ENCODE measurements around the gene OLR1. TPM values are rescaled to one million over a fixed set of nuclear protein-coding genes. Genes with fewer than 3 reads are reported as not detected.

OLR1 gene
- total RNA-seq, 1 experiment from 2014 or later, result 0.74 TPM

DNA sequence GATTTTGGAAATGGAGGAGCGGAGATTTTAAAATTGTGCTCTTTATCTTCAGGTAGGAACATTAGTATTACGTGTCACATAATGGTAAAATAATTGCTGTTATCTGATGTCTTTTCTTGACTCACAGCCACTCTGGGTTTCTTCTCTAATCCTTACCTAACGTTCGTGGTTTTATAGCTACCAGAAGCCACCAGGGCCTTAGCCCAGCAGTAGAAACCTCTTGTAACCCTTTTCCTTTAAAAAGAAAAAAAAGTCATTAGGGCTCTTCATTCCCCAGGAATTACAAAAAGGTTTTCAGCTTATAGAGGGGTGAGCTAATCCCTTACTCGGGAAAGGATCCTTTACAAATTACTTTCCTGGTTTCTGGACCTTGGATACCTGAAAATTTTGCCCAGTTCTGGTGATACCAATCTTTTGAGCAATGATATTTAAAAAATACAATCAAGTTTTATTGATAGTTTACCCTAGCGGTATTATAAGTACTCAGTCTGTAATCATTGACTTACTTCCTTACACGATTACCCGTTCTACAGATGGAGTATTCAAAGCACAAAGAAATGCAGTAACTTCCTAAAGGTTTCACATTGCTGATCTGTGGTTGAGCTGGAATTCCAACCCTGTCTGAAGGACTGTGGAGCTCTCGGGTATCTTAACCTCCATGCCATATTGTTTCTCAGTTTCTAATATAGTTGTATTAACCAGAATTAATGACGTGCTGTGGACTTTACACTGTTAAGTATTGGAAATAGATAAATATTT, 42.4 kb upstream of the OLR1 start:
- in situ Hi-C loops (cut with HindIII; ENCODE audit: low pct_unique_long_range_greater_than_20kb, low sequenced_read_pairs), result no loop called here
- CTCF ChIA-PET, result no interaction called here
- POLR2A ChIA-PET, result interaction anchor here (0.6 kb wide), 1 partner anchor 231 kb away, joined by 11 read pairs; no protein-coding TSS in a partner anchor
- H3K36me3 ChIP-seq (ENCODE audit: control insufficient read depth, insufficient read depth, low read length), result peaks cover 7% of the 10 kb centered on the region; the same call in 1 of the 2 replicates
- TF ChIP-seq, protein P1, sequence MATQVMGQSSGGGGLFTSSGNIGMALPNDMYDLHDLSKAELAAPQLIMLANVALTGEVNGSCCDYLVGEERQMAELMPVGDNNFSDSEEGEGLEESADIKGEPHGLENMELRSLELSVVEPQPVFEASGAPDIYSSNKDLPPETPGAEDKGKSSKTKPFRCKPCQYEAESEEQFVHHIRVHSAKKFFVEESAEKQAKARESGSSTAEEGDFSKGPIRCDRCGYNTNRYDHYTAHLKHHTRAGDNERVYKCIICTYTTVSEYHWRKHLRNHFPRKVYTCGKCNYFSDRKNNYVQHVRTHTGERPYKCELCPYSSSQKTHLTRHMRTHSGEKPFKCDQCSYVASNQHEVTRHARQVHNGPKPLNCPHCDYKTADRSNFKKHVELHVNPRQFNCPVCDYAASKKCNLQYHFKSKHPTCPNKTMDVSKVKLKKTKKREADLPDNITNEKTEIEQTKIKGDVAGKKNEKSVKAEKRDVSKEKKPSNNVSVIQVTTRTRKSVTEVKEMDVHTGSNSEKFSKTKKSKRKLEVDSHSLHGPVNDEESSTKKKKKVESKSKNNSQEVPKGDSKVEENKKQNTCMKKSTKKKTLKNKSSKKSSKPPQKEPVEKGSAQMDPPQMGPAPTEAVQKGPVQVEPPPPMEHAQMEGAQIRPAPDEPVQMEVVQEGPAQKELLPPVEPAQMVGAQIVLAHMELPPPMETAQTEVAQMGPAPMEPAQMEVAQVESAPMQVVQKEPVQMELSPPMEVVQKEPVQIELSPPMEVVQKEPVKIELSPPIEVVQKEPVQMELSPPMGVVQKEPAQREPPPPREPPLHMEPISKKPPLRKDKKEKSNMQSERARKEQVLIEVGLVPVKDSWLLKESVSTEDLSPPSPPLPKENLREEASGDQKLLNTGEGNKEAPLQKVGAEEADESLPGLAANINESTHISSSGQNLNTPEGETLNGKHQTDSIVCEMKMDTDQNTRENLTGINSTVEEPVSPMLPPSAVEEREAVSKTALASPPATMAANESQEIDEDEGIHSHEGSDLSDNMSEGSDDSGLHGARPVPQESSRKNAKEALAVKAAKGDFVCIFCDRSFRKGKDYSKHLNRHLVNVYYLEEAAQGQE (IDR thresholded peaks at IDR 0.05; ENCODE audit: insufficient read depth in 1 of 2, low read depth in 2 of 2, low read length in 1 of 2), result no peak
- no peak for TF ChIP-seq TCF7L2 (IDR thresholded peaks at IDR 0.05; ENCODE audit: low read depth, low read length)
- TF ChIP-seq, protein P2, sequence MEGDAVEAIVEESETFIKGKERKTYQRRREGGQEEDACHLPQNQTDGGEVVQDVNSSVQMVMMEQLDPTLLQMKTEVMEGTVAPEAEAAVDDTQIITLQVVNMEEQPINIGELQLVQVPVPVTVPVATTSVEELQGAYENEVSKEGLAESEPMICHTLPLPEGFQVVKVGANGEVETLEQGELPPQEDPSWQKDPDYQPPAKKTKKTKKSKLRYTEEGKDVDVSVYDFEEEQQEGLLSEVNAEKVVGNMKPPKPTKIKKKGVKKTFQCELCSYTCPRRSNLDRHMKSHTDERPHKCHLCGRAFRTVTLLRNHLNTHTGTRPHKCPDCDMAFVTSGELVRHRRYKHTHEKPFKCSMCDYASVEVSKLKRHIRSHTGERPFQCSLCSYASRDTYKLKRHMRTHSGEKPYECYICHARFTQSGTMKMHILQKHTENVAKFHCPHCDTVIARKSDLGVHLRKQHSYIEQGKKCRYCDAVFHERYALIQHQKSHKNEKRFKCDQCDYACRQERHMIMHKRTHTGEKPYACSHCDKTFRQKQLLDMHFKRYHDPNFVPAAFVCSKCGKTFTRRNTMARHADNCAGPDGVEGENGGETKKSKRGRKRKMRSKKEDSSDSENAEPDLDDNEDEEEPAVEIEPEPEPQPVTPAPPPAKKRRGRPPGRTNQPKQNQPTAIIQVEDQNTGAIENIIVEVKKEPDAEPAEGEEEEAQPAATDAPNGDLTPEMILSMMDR (IDR thresholded peaks at IDR 0.05), result no peak
- H3K4me1 ChIP-seq (ENCODE audit: control insufficient read depth, insufficient read depth, low read length), result no peaks in the 10 kb centered on the region; the same call in 1 of the 2 replicates
- intact Hi-C loops (cut with micrococcal nuclease; ENCODE audit: unreplicated experiment), result no loop called here
- ATAC-seq, result no peak
- peak overlapping the region; percentile 72 to 85 for H3K4me3 ChIP-seq (ENCODE audit: low read depth in 2 of 2, low read length in 2 of 2)
- no peaks in the 10 kb centered on the region for H3K9me3 ChIP-seq (ENCODE audit: control insufficient read depth, insufficient read depth, low read depth, low read length)
- no peaks in the 10 kb centered on the region for H3K27me3 ChIP-seq (ENCODE audit: control insufficient read depth, insufficient read depth, low read length)
- peak overlapping the region; percentile 82 for H3K27ac ChIP-seq (ENCODE audit: low read length)
- DNase-seq (ENCODE audit: low read depth, low spot score), result no peak
- BruUV-seq (replicated peaks), result TSS peak; percentile 76

DNA sequence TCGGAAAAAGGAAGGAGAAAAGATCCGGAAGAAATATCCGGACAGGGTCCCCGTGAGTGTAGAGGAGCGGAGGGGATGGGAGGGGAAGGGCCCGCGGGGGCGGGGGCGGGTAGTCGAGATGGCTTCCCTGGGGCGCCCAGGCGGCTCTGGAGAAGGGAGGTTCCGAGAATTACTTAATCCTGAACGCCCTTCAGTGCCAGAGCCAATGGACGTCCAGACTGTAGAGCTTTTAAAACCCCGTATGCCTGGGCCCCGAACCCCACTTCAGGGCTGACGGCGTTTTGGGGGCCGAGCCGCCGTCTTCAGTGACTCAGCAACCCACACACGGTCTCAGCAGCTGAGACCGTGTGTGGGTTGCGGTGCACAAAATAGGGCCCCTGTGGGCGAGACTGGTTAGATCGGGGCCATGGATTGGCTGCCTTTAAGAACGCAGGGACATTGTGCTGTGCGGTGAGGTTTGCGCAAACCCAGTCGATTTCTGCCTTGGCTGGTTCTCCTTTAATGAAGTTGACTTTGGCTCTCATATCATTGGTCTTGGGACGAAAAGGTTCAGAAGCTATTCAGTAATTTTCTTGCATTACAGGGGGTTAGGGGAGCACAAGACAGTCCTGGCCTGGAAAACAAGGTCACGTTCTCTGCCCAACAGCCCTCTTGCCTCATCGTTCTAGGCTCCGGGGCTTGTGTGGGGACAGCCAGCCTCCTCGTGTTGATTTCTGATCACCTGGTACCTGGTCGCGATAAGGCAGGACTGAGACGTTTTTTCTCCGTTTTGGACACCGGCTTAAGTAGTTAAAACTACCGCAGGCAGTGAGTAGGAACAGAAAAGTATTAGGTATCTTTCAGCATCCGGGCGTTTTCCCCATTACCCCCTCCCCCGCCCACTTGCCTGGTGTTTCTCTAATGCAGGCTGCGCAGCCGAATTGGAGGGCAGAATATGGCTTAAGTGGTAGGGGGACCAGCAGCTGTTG, 41.5 kb upstream of the OLR1 start:
- Histone ChIP-seq H3K4me1 (ENCODE audit: control insufficient read depth, insufficient read depth, low read length) (no peaks in the 10 kb centered on the region; the same call in 1 of the 2 replicates), H3K9me3 (ENCODE audit: control insufficient read depth, insufficient read depth, low read depth, low read length) (no peaks in the 10 kb centered on the region), H3K27me3 (ENCODE audit: control insufficient read depth, insufficient read depth, low read length) (no peaks in the 10 kb centered on the region), H3K36me3 (ENCODE audit: control insufficient read depth, insufficient read depth, low read length) (peaks cover 7% of the 10 kb centered on the region; the same call in 1 of the 2 replicates), H3K4me3 (ENCODE audit: low read depth in 2 of 2, low read length in 2 of 2) (peak overlapping the region; percentile 72 to 85), H3K27ac (ENCODE audit: low read length) (peak overlapping the region; percentile 82)
- in situ Hi-C loops (cut with HindIII; ENCODE audit: low pct_unique_long_range_greater_than_20kb, low sequenced_read_pairs) (no loop called here), intact Hi-C loops (cut with micrococcal nuclease; ENCODE audit: unreplicated experiment) (no loop called here)
- CTCF ChIA-PET, result no interaction called here
- DNase-seq (ENCODE audit: low read depth, low spot score), result no peak
- TF ChIP-seq POLR2AphosphoS5 (IDR thresholded peaks at IDR 0.05; ENCODE audit: low read depth, low read length), result no peak
- TF ChIP-seq SIN3A (IDR thresholded peaks at IDR 0.05; ENCODE audit: borderline replicate concordance, insufficient read depth, low read depth, low read length), result no peak
- no peak for TF ChIP-seq TCF7L2 (IDR thresholded peaks at IDR 0.05; ENCODE audit: low read depth, low read length)
- TF ChIP-seq, protein P2 (IDR thresholded peaks at IDR 0.05), result no peak
- peak; percentile 71 for ATAC-seq
- BruUV-seq (replicated peaks), result no TSS peak
- POLR2A ChIA-PET, result interaction anchor here (0.6 kb wide), 2 partner anchors 183 to 232 kb away, joined by 11 read pairs; no protein-coding TSS in a partner anchor

Measured in Panc1 (cell line).